H1 (cell line): ENCODE data around the gene CAD. TPM values are rescaled to one million over a fixed set of nuclear protein-coding genes. Genes with fewer than 3 reads are reported as not detected.
A peak's percentile ranks its signal among the peaks of the same experiment; 100 is the strongest.
"Not testable (repeated sequence)": the region's sequence is repeated elsewhere in the genome, so short reads cannot be mapped to it uniquely, and the experiment has no call there.

Experiments
- CTCF ChIA-PET: fragments of 300-600 bp; sonication (Branson Sonifier 250); formaldehyde crosslinking; loops from one replicate; lab custom pipeline; 2021; ENCODE audit not compliant: partially characterized antibody; lab: Charles Lee
- POLR2A ChIA-PET: fragments of 300-600 bp; sonication (Branson Sonifier 250); formaldehyde crosslinking; loops from one replicate; lab custom pipeline; 2021; ENCODE audit warnings: inconsistent platforms; ENCODE audit not compliant: partially characterized antibody; lab: Charles Lee
- DNase-seq, 2 experiments: peaks; one replicate each; pipeline versions ENCODE4 v3.0.0 to v3.0.0-alpha.2; 2010 to 2022; ENCODE audit warnings: low spot score in 2 of 2, low read depth in 1 of 2, mixed read lengths in 1 of 2
- FAIRE-seq: peaks from 2 replicates; lab custom pipeline; 2011; peaks lifted over from hg19 to GRCh38; lab: Jason Lieb, UNC
- H2AFZ ChIP-seq: 2 replicates; pipeline ENCODE4 v1.8.1; 2012; ENCODE audit warnings: low read length, inconsistent platforms
- H2AK5ac ChIP-seq: 2 replicates; pipeline ENCODE4 v1.6.1; 2013; ENCODE audit warnings: low read depth, low read length
- H2BK120ac ChIP-seq: replicated peaks from 2 replicates; pipeline ENCODE3; 2013; ENCODE audit warnings: low read depth, low read length, inconsistent platforms
- H2BK12ac ChIP-seq: 2 replicates; pipeline ENCODE4 v1.6.1; 2013; ENCODE audit warnings: low read depth, low read length
- H2BK15ac ChIP-seq: 2 replicates; pipeline ENCODE4 v1.6.1; 2013; ENCODE audit warnings: low read length
- H2BK20ac ChIP-seq: 2 replicates; pipeline ENCODE4 v1.6.1; 2013; ENCODE audit warnings: low read length
- H2BK5ac ChIP-seq: 2 replicates; pipeline ENCODE4 v1.6.1; 2013; ENCODE audit warnings: low read depth, low read length
- H3K14ac ChIP-seq: 2 replicates; pipeline ENCODE4 v1.6.1; 2013; ENCODE audit warnings: inconsistent platforms; ENCODE audit not compliant: insufficient read length
- H3K18ac ChIP-seq: 2 replicates; pipeline ENCODE4 v1.6.1; 2013; ENCODE audit warnings: low read length; ENCODE audit errors: extremely low read depth
- H3K23ac ChIP-seq: 2 replicates; pipeline ENCODE4 v1.6.1; 2013; ENCODE audit warnings: inconsistent platforms; ENCODE audit not compliant: insufficient read length
- H3K23me2 ChIP-seq: 2 replicates; pipeline ENCODE4 v1.6.1; 2013; ENCODE audit warnings: low read depth, low read length
- H3K27ac ChIP-seq: 2 replicates; pipeline ENCODE4 v1.6.1; 2011; ENCODE audit warnings: low read depth, low read length, inconsistent platforms
- H3K27me3 ChIP-seq, 4 experiments: replicated peaks in 1 of 4; 1 replicate in 1 of 4; 2 replicates in 3 of 4; pipeline versions ENCODE4 v1.6.1 to v1.8.1; 2011 to 2013; ENCODE audit warnings: low read length in 3 of 4, mild to moderate bottlenecking in 3 of 4, inconsistent platforms in 2 of 4, mixed read lengths in 2 of 4, moderate library complexity in 1 of 4; ENCODE audit not compliant: control insufficient read depth in 3 of 4, insufficient read depth in 3 of 4; ENCODE audit errors: extremely low read depth in 1 of 4
- H3K36me3 ChIP-seq, 4 experiments: 2 replicates each; pipeline versions ENCODE4 v1.6.1 to v1.8.1; 2011 to 2013; ENCODE audit warnings: mild to moderate bottlenecking in 4 of 4, low read length in 3 of 4, moderate library complexity in 2 of 4, control low read depth in 1 of 4, inconsistent platforms in 1 of 4; ENCODE audit not compliant: insufficient read depth in 4 of 4, control insufficient read depth in 2 of 4
- H3K4ac ChIP-seq: replicated peaks from 2 replicates; pipeline ENCODE3; 2013; ENCODE audit warnings: low read length, low read depth, mixed read lengths, inconsistent platforms; ENCODE audit not compliant: insufficient read length
- H3K4me1 ChIP-seq, 4 experiments: replicated peaks in 1 of 4; 1 replicate in 1 of 4; 2 replicates in 3 of 4; pipeline versions ENCODE4 v1.6.1 to v1.8.1; 2011 to 2013; ENCODE audit warnings: low read length in 3 of 4, inconsistent platforms in 2 of 4, mixed read lengths in 1 of 4; ENCODE audit not compliant: insufficient read depth in 4 of 4, control insufficient read depth in 3 of 4
- H3K4me2 ChIP-seq, 2 experiments: 2 replicates each; pipeline versions ENCODE4 v1.6.1 to v1.8.1; 2011 to 2013; ENCODE audit warnings: low read depth in 2 of 2, low read length in 2 of 2, control low read depth in 1 of 2, inconsistent platforms in 1 of 2, mild to moderate bottlenecking in 1 of 2; ENCODE audit not compliant: insufficient read depth in 1 of 2
- H3K4me3 ChIP-seq, 4 experiments: fragments of 200-600, 300-600 bp in 1 of 4; sonication (generic), shearing (Covaris generic), sonication (Bioruptor Twin) in 1 of 4; 2 replicates each; pipeline versions ENCODE4 v1.5.1 to v1.8.1; 2011 to 2016; ENCODE audit warnings: low read length in 4 of 4, low read depth in 3 of 4, control low read depth in 2 of 4, inconsistent platforms in 2 of 4, mild to moderate bottlenecking in 2 of 4, mixed read lengths in 1 of 4, moderate library complexity in 1 of 4; ENCODE audit not compliant: insufficient read depth in 2 of 4; ENCODE audit errors: extremely low read depth in 1 of 4
- H3K56ac ChIP-seq: replicated peaks from 2 replicates; pipeline ENCODE3; 2013; ENCODE audit warnings: low read depth, mild to moderate bottlenecking, mixed read lengths, low read length, inconsistent platforms; ENCODE audit not compliant: insufficient read length
- H3K79me1 ChIP-seq: 2 replicates; pipeline ENCODE4 v1.6.1; 2013; ENCODE audit warnings: low read depth, low read length, control low read depth
- H3K79me2 ChIP-seq, 2 experiments: 2 replicates each; pipeline versions ENCODE4 v1.6.1 to v1.8.1; 2012 to 2013; ENCODE audit warnings: low read length in 2 of 2, mild to moderate bottlenecking in 2 of 2, inconsistent platforms in 1 of 2; ENCODE audit not compliant: insufficient read depth in 2 of 2, control insufficient read depth in 1 of 2
- H3K9ac ChIP-seq, 4 experiments: replicated peaks in 1 of 4; 1 replicate in 1 of 4; 2 replicates in 3 of 4; pipeline versions ENCODE4 v1.6.1 to v1.8.1; 2011 to 2013; ENCODE audit warnings: low read depth in 3 of 4, low read length in 3 of 4, control low read depth in 2 of 4, mild to moderate bottlenecking in 2 of 4, moderate library complexity in 2 of 4, inconsistent platforms in 1 of 4; ENCODE audit errors: extremely low read depth in 1 of 4
- H3K9me3 ChIP-seq, 2 experiments: 2 replicates each; pipeline versions ENCODE4 v1.6.1 to v1.8.1; 2012 to 2013; ENCODE audit warnings: mild to moderate bottlenecking in 2 of 2, moderate library complexity in 2 of 2, control low read depth in 1 of 2, inconsistent platforms in 1 of 2, low read depth in 1 of 2, low read length in 1 of 2, mixed read lengths in 1 of 2; ENCODE audit not compliant: insufficient read depth in 2 of 2
- H4K20me1 ChIP-seq, 2 experiments: replicated peaks in 1 of 2; 2 replicates each; pipeline versions ENCODE3 to v1.8.1; 2011 to 2013; ENCODE audit warnings: inconsistent platforms in 2 of 2, low read length in 2 of 2, mild to moderate bottlenecking in 1 of 2; ENCODE audit not compliant: insufficient read depth in 2 of 2, control insufficient read depth in 1 of 2
- H4K5ac ChIP-seq: 2 replicates; pipeline ENCODE4 v1.6.1; 2013; ENCODE audit warnings: low read length, low read depth, mixed read lengths, inconsistent platforms; ENCODE audit not compliant: insufficient read length
- H4K8ac ChIP-seq: 2 replicates; pipeline ENCODE4 v1.8.0; 2013; ENCODE audit warnings: mild to moderate bottlenecking, moderate library complexity, low read length, inconsistent platforms; ENCODE audit not compliant: insufficient read depth; ENCODE audit errors: extremely low read depth
- H4K91ac ChIP-seq: replicated peaks from 2 replicates; pipeline ENCODE3; 2013; ENCODE audit warnings: low read length, mixed read lengths, inconsistent platforms; ENCODE audit not compliant: insufficient read length
- WGBS, 2 experiments: shearing (Covaris generic) in 1 of 2; methylation state at CpG; one replicate each; pipeline versions ENCODE4 v1.1.6 to v1.1.7; 2013 to 2015; ENCODE audit warnings: low lambda C conversion rate in 2 of 2, mixed read lengths in 2 of 2, inconsistent platforms in 1 of 2, low coverage in 1 of 2, missing lambda C conversion rate in 1 of 2; ENCODE audit not compliant: insufficient replicate concordance in 2 of 2, insufficient coverage in 1 of 2, insufficient read length in 1 of 2; ENCODE audit errors: extremely low coverage in 1 of 2, missing lambda C conversion rate in 1 of 2; 5-methylcytosine and 5-hydroxymethylcytosine counted together
- polyA plus RNA-seq, 7 experiments: library from polyadenylated mRNA; depleted of rRNA in 3 of 7; stranded (reverse) in 5 of 7; unstranded in 2 of 7; fragments of >200 nt in 5 of 7; fragments of 200-250 nt in 2 of 7; gene quantifications; 1 replicate in 5 of 7; 2 replicates in 1 of 7; 4 replicates in 1 of 7; pipeline versions ENCODE4 v1.2.1 to v1.2.3, GENCODE V29; 2011 to 2013; ENCODE audit warnings: missing spikeins in 2 of 7, mixed read lengths in 2 of 7
- total RNA-seq: library from RNA; stranded (reverse); fragmentation: NEBNext Ultra II Directional; extraction: Animal tissue kit (Norgen Biotek cat#: 25700); gene quantifications from 2 replicates; pipeline ENCODE4 v1.2.1, GENCODE V29; 2021

The CAD gene
- total and polyA plus RNA-seq, 2 of the 8 experiments (the other 6 are each of a cell fraction or from before 2014, with no cell fraction given): 130 to 146 TPM

- DNase-seq, H3K23ac ChIP-seq: not testable (repeated sequence)
- CTCF ChIA-PET: interaction anchor here (0.6 to 14.1 kb wide), 15 partner anchors 8 to 102 kb away, joined by 3 to 288 read pairs (median 7); partner anchors contain the start of genes DNAJC5G, SLC30A3, TRIM54 and UCN
These were observed 55.7 kb downstream of the CAD start for GRCh38 chr2:27272537-27273522.

More at GRCh38 chr2:27272537-27273522, 55.7 kb downstream of the CAD start:
- not testable (repeated sequence) for H2BK120ac ChIP-seq, H3K18ac ChIP-seq, H3K27me3 ChIP-seq, H3K36me3 ChIP-seq, H3K56ac ChIP-seq, H2AK5ac ChIP-seq, H3K4ac ChIP-seq, H4K91ac ChIP-seq, H3K79me1 ChIP-seq, H3K79me2 ChIP-seq, H2AFZ ChIP-seq, H3K14ac ChIP-seq, FAIRE-seq, H3K9me3 ChIP-seq, H3K4me2 ChIP-seq, H3K23me2 ChIP-seq, H3K27ac ChIP-seq, H3K4me3 ChIP-seq, H2BK15ac ChIP-seq, H3K4me1 ChIP-seq, H3K9ac ChIP-seq, H4K8ac ChIP-seq, H4K20me1 ChIP-seq, H4K5ac ChIP-seq, H2BK12ac ChIP-seq, H2BK5ac ChIP-seq
- POLR2A ChIA-PET: interaction anchor here (1.0 to 4.9 kb wide), 9 partner anchors 9 to 49 kb away, joined by 3 to 22 read pairs (median 4); partner anchors contain the start of genes SLC30A3, TRIM54 and UCN
- whole genome bisulfite sequencing, 2 experiments: 83% methylated on average over 13 of the region's 15 CpGs; no CpG with 5 or more reads in 1 of the 2 experiments
- 0 out of 2 replicates have a peak overlapping the region, but pooled peaks have one; percentile 3 for H2BK20ac ChIP-seq
